ENCODE data around the gene PLCH1. TPM values are rescaled to one million over a fixed set of nuclear protein-coding genes. Genes with fewer than 3 reads are reported as not detected.

The PLCH1 gene
- total RNA-seq, 1 donor from 2014 or later: 1.1 TPM

- H3K4me3 Mint-ChIP-seq (ENCODE audit: unreplicated experiment): no peak overlapping the region
- DNase-seq: no peak
- H3K27me3 Mint-ChIP-seq (ENCODE audit: unreplicated experiment): no peaks in the 10 kb centered on the region
- no peaks in the 10 kb centered on the region for H3K36me3 Mint-ChIP-seq (ENCODE audit: unreplicated experiment)
- H3K27ac Mint-ChIP-seq (ENCODE audit: unreplicated experiment): no peak overlapping the region
- TF ChIP-seq, protein P1, sequence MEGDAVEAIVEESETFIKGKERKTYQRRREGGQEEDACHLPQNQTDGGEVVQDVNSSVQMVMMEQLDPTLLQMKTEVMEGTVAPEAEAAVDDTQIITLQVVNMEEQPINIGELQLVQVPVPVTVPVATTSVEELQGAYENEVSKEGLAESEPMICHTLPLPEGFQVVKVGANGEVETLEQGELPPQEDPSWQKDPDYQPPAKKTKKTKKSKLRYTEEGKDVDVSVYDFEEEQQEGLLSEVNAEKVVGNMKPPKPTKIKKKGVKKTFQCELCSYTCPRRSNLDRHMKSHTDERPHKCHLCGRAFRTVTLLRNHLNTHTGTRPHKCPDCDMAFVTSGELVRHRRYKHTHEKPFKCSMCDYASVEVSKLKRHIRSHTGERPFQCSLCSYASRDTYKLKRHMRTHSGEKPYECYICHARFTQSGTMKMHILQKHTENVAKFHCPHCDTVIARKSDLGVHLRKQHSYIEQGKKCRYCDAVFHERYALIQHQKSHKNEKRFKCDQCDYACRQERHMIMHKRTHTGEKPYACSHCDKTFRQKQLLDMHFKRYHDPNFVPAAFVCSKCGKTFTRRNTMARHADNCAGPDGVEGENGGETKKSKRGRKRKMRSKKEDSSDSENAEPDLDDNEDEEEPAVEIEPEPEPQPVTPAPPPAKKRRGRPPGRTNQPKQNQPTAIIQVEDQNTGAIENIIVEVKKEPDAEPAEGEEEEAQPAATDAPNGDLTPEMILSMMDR (IDR thresholded peaks at IDR 0.05; ENCODE audit: partially characterized antibody, unreplicated experiment): no peak
- peaks cover 2% of the 10 kb centered on the region for H3K9me3 Mint-ChIP-seq (ENCODE audit: unreplicated experiment)
- no peaks in the 10 kb centered on the region for H3K4me1 Mint-ChIP-seq (ENCODE audit: low read depth, unreplicated experiment)
Observed at GRCh38 chr3:155581579-155581978, 163.3 kb downstream of the PLCH1 start.

GRCh38 chr3:155572085-155572484 is 172.8 kb downstream of the PLCH1 start:
- Mint-ChIP-seq H3K4me3 (ENCODE audit: unreplicated experiment) (no peak overlapping the region), H3K27me3 (ENCODE audit: unreplicated experiment) (no peaks in the 10 kb centered on the region), H3K36me3 (ENCODE audit: unreplicated experiment) (no peaks in the 10 kb centered on the region), H3K4me1 (ENCODE audit: low read depth, unreplicated experiment) (no peaks in the 10 kb centered on the region), H3K9me3 (ENCODE audit: unreplicated experiment) (no peaks in the 10 kb centered on the region), H3K27ac (ENCODE audit: unreplicated experiment) (no peak overlapping the region)
- TF ChIP-seq, protein P1 (IDR thresholded peaks at IDR 0.05; ENCODE audit: partially characterized antibody, unreplicated experiment): no peak
- no peak for DNase-seq

DNA sequence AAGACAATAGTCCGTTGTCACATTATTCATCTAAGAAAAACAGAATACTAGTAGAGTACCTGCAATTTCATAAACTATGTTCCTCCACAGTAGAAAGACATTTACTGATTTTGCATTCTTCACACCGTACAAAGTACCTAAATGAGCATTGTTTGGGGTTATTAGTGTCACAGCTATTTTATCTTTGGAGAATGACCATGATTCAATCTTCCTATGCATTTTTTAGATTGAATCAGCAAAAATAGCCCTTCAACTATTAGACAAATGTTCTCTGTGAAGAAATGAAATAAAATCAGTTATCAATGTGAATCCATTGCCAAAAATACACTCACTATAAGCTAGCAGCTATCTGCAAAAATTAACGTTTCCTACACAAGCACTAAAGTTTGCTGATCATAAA is 176.6 kb downstream of the PLCH1 start:
- Mint-ChIP-seq H3K4me1 (ENCODE audit: low read depth, unreplicated experiment) (no peaks in the 10 kb centered on the region), H3K27me3 (ENCODE audit: unreplicated experiment) (no peaks in the 10 kb centered on the region), H3K9me3 (ENCODE audit: unreplicated experiment) (no peaks in the 10 kb centered on the region), H3K4me3 (ENCODE audit: unreplicated experiment) (no peak overlapping the region), H3K27ac (ENCODE audit: unreplicated experiment) (no peak overlapping the region), H3K36me3 (ENCODE audit: unreplicated experiment) (no peaks in the 10 kb centered on the region)
- TF ChIP-seq, protein P1 (IDR thresholded peaks at IDR 0.05; ENCODE audit: partially characterized antibody, unreplicated experiment): no peak
- no peak for DNase-seq

DNA sequence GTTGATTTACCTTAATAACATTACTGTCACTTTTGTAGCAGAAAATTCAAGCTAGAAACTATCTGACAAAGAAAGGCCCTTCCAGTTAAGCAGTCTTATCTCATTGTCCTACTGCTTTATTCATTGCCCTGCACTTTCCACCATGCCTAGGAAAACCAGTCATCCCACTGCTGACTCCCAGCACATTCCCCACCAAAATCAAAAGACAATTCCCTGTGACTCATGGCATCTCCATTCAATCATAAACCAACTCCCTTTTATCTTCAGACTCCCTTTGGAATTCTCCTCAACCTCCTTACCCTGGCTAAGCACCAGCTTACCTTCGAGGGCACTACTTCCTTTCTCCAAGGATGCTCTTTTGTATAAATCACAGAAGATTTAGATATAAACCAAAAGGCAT is 184.3 kb downstream of the PLCH1 start:
- Mint-ChIP-seq H3K4me3 (ENCODE audit: unreplicated experiment) (no peak overlapping the region), H3K27ac (ENCODE audit: unreplicated experiment) (no peak overlapping the region), H3K27me3 (ENCODE audit: unreplicated experiment) (no peaks in the 10 kb centered on the region), H3K36me3 (ENCODE audit: unreplicated experiment) (no peaks in the 10 kb centered on the region), H3K4me1 (ENCODE audit: low read depth, unreplicated experiment) (no peaks in the 10 kb centered on the region), H3K9me3 (ENCODE audit: unreplicated experiment) (no peaks in the 10 kb centered on the region)
- DNase-seq: no peak
- TF ChIP-seq, protein P1 (IDR thresholded peaks at IDR 0.05; ENCODE audit: partially characterized antibody, unreplicated experiment): no peak

DNA sequence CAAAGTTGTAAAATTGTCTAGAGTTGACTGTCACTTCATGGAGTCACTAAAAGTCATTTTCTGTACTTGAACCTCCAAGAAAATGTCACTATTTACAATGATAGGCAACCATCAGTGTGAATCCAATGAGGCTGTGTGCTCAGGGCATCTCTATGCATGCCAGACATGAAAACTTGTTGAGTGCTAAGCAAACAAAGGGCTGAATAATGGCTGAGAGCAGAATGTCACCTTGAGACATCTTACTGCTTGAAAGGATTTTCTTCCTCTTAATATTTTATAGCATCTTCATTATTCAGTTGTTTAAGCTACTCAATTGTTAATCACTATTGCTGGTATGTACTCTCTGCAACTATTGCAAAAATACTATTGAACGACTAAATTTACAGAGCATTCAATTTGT is 184.7 kb downstream of the PLCH1 start:
- H3K27me3 Mint-ChIP-seq (ENCODE audit: unreplicated experiment): no peaks in the 10 kb centered on the region
- peaks cover under 1% of the 10 kb centered on the region for H3K9me3 Mint-ChIP-seq (ENCODE audit: unreplicated experiment)
- H3K4me1 Mint-ChIP-seq (ENCODE audit: low read depth, unreplicated experiment): no peaks in the 10 kb centered on the region
- no peaks in the 10 kb centered on the region for H3K36me3 Mint-ChIP-seq (ENCODE audit: unreplicated experiment)
- no peak for DNase-seq
- H3K4me3 Mint-ChIP-seq (ENCODE audit: unreplicated experiment): no peak overlapping the region
- TF ChIP-seq, protein P1 (IDR thresholded peaks at IDR 0.05; ENCODE audit: partially characterized antibody, unreplicated experiment): no peak
- H3K27ac Mint-ChIP-seq (ENCODE audit: unreplicated experiment): no peak overlapping the region
